GM19468 (cell line): Measurements from ENCODE around the gene AUTS2.

Experiments
- ATAC-seq: cut with Tn5 transposase; IDR thresholded peaks from one replicate; pipeline ENCODE4 v1.9.1; 2021; ENCODE audit warnings: mild to moderate bottlenecking, moderate library complexity, moderate number of reproducible peaks; ENCODE audit not compliant: unreplicated experiment; ENCODE audit errors: extremely low read depth

AUTS2 gene

GRCh38 chr7:70037171-70037933, 439.1 kb downstream of the AUTS2 start:
- no peak for ATAC-seq

- ATAC-seq: no peak
Measured at GRCh38 chr7:70040051-70040450, 441.8 kb downstream of the AUTS2 start.

- ATAC-seq: no peak
Measured at GRCh38 chr7:70040970-70041766, 442.9 kb downstream of the AUTS2 start.

- no peak for ATAC-seq
Measured at GRCh38 chr7:70042533-70042932, 444.3 kb downstream of the AUTS2 start.

- ATAC-seq: no peak
Measured at GRCh38 chr7:70043015-70043538, 444.8 kb downstream of the AUTS2 start.

- ATAC-seq: no peak
Measured at GRCh38 chr7:70044064-70044463, 445.8 kb downstream of the AUTS2 start.

GRCh38 chr7:70044525-70044924, 446.2 kb downstream of the AUTS2 start:
- ATAC-seq: no peak

- no peak for ATAC-seq
Measured at GRCh38 chr7:70044981-70045380, 446.7 kb downstream of the AUTS2 start.

GRCh38 chr7:70047384-70047783, 449.1 kb downstream of the AUTS2 start:
- no peak for ATAC-seq

GRCh38 chr7:70047891-70048448, 449.7 kb downstream of the AUTS2 start:
- ATAC-seq: no peak

GRCh38 chr7:70051726-70052125, 453.5 kb downstream of the AUTS2 start:
- no peak for ATAC-seq

- ATAC-seq: no peak
Measured at GRCh38 chr7:70052691-70053090, 454.4 kb downstream of the AUTS2 start.

GRCh38 chr7:70053421-70053820, 455.1 kb downstream of the AUTS2 start:
- no peak for ATAC-seq

GRCh38 chr7:70053989-70054388, 455.7 kb downstream of the AUTS2 start:
- no peak for ATAC-seq

- ATAC-seq: no peak
Measured at GRCh38 chr7:70056363-70056762, 458.1 kb downstream of the AUTS2 start.

GRCh38 chr7:70060298-70061068, 462.2 kb downstream of the AUTS2 start:
- no peak for ATAC-seq

- ATAC-seq: no peak
Measured at GRCh38 chr7:70063371-70063770, 465.1 kb downstream of the AUTS2 start.

GRCh38 chr7:70063927-70064326, 465.7 kb downstream of the AUTS2 start:
- ATAC-seq: no peak

GRCh38 chr7:70066844-70067243, 468.6 kb downstream of the AUTS2 start:
- no peak for ATAC-seq

- no peak for ATAC-seq
Measured at GRCh38 chr7:70068531-70068930, 470.3 kb downstream of the AUTS2 start.
